GM21381 (cell line): ENCODE measurements around the gene GNB2.
"Not testable (repeated sequence)": the region's sequence is repeated elsewhere in the genome, so short reads cannot be mapped to it uniquely, and the experiment has no call there.

Experiments
- ATAC-seq: cut with Tn5 transposase; IDR thresholded peaks from one replicate; pipeline ENCODE4 v1.9.1; 2021; ENCODE audit warnings: mild to moderate bottlenecking, moderate library complexity; ENCODE audit not compliant: unreplicated experiment

GNB2 gene

DNA sequence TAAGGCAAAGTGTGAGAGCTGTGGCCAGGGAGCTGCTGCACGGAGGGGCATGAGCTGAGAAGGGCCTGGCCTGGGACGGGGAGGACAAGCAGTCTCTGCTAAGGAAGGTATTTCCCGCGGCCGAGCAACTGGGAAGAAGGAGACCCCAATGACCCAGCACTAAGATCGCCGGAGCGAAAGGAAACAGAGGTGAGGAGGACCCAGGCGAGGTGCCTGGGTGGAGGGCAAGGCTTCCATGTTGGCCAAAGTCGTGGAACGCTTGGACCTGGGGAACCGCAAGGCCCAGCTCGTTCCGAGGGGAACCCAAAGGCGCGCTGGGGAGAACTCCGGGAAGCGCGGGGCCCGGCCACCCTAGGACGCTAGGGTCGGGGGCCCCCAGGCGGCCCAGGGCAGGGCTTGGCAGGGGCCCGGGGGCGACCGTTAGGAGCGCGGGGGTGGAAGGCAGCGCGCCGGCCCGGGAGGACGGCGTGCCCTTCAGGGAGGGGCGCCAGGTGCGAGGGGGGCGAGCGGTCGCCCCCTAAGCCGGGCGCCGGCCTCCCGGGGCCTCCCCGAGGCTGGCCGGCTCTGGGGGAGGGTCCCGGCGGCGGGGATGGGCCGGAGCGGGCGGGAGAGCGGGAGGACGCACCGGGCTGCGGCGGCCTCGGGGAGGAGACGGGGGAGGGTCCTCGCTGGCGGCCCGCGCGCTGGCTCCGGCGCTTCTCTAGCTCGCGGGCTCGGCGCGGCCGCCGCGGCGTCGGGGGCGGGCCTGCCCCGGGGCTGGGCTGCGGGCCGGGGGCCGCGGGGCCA is 20.0 kb downstream of the GNB2 start:
- ATAC-seq = peak; percentile 28

DNA sequence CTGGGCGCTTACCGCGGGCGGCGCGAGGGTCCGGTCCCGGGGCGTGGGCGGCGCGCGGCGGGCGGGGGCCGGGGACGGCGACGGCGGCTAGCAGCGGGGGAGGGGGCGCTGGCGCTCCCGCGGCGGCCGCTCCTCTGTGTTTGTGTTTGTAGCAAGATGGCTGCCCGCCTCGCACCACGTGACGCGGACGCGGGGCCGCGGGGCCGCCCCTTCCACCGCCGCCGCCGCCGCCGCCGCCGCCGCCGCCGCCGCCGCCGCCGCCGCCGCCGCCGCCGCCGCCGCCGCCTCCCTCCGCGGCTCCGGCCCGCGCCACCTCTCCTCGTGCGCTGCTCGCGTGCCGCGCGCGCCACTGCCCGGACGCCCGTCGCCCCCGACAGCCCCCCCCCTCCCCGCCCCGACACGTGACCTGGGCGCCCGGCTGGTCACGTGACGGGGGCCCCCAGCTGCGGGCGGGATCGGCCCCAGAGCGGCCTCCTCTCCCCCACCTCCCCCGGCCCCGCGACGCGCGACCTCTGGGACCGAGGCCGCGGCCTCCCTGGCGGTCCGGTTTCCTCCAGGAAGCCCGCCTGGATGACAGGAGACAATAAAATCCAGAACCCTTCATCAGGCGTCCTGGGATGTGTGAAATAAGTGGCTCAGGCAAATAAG is 20.7 kb downstream of the GNB2 start, which contains the start of gene GIGYF1:
Gene GIGYF1 (minus strand): TSS at position 153 of the 648 bp plus-strand sequence. CDS start 6,012 bp downstream, outside the sequence.
- peak; percentile 43 for ATAC-seq

DNA sequence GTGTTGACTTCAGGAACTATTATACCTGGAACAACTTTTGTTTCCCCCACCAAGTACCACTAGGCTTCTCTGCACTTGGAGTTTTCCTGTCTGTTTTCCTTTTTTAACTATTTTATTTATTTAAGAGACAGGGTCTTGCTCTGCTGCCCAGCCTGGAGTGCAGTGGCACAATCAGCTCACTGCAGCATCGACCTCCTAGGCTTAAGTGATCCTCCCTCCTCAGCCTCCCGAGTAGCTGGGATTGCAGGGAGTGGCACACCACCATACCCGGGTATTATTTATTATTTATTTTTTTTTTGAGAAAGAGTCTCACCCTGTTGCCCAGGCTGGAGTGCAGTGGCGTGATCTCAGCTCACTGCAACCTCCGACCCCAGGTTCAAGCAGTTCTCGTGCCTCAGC is 22.6 kb downstream of the GNB2 start:
- ATAC-seq = no peak

DNA sequence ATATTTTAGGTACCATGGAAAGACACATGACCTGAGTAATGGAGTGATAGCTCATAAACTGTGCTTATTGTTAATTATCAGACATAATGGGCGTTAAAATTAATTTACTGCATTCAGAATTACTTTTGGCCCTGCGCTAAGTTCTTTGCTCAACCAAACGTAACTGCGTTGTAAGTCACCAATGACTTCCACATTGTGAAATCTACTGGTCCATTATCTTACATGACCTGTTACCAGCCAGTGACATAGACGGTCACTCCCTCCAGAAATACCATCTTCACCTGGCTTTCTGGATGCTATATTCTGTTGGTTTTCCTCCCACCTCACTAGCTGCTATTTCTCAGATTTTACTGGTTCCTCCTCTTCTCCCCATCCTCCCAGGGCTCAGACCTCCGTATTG is 25.5 kb downstream of the GNB2 start:
- ATAC-seq = no peak

DNA sequence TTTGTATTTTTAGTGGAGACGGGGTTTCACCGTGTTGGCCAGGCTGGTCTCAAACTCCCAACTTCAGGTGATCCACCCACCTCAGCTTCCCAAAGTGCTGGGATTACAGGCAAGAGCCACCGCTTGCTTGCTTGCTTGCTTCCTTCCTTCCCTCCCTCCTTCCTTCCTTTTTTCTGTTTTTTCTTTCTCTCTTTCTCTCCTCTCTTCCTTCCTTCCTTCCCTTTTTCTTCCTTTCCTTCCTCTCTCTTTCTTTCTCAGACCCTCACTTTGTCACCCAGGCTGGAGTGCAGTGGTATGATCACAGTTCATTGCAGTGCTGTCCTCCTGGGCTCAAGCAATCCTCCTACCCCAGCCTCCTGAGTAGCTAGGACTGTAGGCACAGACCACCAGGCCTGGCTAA is 27.5 kb downstream of the GNB2 start:
- ATAC-seq = not testable (repeated sequence)

DNA sequence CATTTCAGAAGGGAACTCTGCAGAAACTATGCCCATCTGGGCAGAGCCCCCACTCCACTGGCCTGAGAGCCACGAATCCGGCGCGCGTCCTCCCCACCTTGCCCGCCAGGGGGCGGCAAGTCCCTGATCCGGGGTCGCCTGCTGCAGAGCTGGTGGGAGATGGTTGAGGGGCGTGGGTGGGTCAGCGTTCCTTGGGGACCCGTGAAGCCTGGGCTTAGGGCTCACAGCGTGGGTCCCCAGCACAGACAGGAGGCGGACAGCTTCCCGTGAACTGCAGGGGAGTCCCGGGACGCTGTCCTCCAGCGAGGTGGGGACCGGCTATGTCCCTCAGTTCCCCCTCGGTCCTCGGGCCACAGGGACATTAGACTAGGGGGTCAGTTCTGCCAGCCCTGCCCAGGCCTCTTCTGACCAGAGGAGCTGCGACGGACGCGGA is 31.8 kb downstream of the GNB2 start:
- ATAC-seq = peak; percentile 48

DNA sequence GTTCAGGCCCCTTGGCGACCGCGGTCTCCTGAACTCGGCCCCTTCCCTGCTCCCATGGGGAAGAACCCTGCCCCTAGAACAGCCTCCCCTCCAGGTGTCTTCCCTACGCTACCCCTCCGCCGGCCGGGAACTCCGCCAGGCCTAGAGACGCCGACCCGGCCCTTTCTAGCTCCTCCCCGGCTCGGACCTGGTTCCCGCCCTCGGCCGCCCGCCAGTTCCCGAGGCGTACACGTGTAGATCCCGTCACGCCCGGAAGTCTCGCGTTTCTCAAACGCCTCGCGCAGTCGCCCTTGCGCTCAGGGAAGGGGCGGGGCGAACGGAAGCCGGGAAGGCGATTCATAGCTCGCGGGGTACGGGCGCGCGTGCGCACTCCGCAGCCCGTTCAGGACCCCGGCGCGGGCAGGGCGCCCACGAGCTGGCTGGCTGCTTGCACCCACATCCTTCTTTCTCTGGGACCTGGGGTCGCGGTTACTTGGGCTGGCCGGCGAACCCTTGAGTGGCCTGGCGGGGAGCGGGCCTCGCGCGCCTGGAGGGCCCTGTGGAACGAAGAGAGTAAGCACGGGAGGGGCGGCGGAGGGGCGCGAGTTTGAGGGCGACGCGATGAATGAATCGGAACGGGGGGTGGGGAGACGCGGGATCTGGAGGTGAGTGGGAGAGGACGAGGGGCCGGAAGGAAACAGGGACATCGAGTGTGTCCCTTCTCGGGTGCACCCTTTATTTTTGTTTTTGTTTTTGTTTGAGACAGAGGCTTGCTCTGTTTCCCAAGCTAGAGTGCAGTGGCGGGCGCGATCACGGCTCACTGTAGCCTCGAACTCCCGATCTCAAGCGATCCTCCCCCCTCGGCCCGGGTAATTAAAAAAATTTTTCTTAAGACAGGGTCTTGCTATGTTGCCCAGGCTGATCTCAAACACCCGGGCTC is 32.5 kb downstream of the GNB2 start, which contains the start of gene POP7:
Gene POP7 (plus strand): TSS at position 369 of the 919 bp plus-strand sequence. CDS start 710 bp downstream, outside the sequence.
- peak; percentile 91 for ATAC-seq

DNA sequence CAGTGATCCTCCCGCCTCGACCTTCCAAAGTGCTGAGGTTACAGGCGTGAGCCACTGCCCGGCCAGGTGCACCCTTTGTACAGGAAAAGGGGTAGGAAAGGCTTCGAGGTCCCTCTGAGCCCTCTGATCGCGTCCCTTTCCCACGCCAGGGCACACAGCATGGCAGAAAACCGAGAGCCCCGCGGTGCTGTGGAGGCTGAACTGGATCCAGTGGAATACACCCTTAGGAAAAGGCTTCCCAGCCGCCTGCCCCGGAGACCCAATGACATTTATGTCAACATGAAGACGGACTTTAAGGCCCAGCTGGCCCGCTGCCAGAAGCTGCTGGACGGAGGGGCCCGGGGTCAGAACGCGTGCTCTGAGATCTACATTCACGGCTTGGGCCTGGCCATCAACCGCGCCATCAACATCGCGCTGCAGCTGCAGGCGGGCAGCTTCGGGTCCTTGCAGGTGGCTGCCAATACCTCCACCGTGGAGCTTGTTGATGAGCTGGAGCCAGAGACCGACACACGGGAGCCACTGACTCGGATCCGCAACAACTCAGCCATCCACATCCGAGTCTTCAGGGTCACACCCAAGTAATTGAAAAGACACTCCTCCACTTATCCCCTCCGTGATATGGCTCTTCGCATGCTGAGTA is 33.3 kb downstream of the GNB2 start:
- no peak for ATAC-seq

DNA sequence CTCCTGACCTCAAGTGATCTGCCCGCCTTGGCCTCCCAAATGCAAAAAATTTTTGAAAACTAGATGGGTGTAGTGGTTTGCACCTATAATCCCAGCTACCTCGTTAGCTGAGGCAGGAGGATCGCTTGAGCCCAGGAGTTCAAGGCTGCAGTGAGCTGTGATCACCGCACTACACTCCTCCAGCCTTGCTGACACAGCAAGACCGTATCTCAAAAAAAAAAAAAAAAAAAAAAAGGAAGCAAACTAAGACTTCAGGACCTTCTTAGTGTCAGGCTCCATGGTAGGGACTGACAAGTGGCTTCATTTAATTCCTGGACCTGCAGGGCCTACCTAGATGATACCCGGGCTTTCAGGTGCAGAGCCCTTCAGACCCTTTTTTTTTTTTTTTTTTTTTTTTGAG is 34.9 kb downstream of the GNB2 start:
- no peak for ATAC-seq

DNA sequence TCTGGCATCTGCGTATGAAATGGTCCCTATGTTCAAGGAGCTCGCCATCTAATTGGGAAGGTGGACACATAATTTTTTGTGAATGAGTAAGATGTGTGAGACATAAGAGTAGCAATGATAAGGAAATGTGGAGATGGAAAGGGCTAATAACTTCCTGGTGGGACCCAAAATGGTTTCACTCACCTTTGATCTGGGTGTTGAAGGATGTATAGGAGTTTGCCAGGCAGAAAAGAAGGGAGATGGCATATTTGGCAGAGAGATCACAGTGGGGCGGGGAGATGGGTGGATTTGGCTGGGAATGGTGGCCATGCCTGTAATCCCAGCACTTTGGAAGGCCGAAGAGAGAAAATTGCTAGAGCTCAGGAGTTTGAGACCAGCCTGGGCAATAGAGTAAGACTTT is 36.9 kb downstream of the GNB2 start:
- no peak for ATAC-seq

DNA sequence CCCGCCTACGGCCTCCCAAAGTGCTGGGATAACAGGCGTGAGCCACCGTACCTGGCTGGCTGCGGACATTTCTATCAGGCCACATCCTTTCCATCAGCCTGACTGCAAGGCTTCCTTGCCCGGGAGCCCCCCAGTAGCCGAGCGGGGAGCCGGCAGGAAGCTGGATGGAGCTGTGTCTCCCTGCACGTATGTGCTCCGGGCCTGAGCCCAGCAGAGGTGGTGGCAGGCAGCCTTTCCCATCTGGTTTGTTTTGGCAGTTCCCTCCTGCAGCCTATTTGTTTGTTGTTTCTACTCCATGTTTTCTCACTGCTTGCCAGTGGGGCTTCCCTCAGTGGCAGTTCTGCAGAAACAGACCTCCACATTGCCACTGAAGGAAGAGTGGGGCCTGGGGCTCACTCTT is 37.8 kb downstream of the GNB2 start:
- no peak for ATAC-seq

DNA sequence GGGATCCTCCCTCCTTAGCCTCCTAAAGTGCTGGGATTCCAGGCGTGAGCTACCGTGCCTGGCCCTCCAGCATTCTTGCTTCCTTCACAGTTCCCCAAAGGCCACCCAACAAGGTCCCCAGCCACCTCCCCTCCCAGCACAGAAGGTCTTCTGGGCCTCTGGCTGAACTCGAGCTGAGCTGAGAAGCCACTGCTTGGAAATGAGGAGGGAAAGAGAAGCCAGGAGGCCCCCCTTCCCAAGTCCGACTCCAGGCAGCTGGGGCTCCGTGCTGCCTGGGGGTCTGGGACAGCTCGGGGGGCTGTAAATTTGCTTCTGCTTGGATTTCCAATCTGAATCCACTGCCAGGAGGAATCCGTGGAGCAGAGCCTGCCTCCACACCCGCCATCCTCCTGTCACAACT is 41.2 kb downstream of the GNB2 start:
- ATAC-seq = no peak

DNA sequence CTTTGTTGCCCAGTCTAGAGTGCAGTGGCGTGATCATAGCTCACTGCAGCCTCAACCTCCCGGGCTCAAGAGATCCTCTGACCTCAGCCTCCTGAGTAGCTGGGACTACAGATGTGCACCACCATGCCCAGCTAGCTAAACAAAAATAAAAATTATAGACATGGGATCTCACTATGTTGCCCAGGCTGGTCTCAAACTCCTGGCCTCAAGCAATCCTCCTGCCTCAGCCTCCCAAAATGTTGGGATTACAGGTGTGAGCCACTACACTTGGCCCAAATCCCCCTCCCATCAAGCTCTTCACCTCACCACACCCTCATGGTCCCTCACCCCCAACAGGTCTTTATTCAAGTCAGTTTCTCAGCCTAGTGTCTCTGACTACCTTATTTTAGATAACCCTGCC is 43.5 kb downstream of the GNB2 start:
- not testable (repeated sequence) for ATAC-seq

DNA sequence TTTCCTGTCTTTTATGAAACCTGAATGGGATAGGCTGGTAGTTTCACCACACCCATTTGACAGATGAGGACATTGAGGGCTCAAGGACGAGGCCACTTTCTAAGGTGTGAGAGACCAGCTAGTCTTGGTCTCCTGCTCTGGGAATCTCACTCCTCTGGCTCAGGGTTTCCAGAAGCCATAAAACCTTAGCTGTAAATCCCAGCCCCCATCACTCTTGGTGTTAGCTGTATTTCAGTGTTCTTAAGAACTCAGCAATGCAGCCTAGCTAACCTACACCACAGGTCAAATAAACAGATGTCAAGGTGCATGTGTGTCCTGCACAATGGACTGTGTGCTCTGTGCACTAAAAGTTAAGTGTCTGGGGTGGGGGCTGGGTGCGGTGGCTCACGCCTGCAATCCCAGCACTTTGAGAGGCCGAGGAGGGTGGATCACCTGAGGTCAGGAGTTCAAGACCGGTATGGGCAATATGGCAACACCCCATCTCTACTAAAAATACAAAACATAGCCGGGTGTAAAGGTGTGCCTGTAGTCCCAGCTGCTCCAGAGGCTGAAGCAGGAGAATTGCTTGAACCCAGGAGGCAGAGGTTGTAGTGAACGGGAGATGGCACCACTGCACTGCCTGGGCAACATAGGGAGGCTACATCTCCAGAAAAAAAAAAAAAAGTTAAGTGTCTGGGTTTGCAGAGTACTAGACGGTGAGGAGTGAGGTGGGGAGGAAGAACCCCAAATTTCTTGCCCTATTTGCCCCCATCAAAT is 46.2 kb downstream of the GNB2 start:
- no peak for ATAC-seq

DNA sequence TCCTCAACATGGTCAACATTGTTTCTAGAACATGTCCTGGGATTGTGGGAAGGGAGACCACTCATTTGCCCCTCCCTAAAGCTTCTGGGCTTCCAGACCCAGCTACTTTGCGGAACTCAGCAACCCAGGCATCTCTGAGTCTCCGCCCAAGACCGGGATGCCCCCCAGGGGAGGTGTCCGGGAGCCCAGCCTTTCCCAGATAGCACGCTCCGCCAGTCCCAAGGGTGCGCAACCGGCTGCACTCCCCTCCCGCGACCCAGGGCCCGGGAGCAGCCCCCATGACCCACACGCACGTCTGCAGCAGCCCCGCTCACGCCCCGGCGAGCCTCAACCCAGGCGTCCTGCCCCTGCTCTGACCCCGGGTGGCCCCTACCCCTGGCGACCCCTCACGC is 46.7 kb downstream of the GNB2 start, which contains the start of gene EPO:
Gene EPO (plus strand): TSS at position 190 of the 392 bp plus-strand sequence. CDS start 513 bp downstream, outside the sequence.
- no peak for ATAC-seq

DNA sequence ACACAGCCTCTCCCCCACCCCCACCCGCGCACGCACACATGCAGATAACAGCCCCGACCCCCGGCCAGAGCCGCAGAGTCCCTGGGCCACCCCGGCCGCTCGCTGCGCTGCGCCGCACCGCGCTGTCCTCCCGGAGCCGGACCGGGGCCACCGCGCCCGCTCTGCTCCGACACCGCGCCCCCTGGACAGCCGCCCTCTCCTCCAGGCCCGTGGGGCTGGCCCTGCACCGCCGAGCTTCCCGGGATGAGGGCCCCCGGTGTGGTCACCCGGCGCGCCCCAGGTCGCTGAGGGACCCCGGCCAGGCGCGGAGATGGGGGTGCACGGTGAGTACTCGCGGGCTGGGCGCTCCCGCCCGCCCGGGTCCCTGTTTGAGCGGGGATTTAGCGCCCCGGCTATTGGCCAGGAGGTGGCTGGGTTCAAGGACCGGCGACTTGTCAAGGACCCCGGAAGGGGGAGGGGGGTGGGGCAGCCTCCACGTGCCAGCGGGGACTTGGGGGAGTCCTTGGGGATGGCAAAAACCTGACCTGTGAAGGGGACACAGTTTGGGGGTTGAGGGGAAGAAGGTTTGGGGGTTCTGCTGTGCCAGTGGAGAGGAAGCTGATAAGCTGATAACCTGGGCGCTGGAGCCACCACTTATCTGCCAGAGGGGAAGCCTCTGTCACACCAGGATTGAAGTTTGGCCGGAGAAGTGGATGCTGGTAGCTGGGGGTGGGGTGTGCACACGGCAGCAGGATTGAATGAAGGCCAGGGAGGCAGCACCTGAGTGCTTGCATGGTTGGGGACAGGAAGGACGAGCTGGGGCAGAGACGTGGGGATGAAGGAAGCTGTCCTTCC is 47.3 kb downstream of the GNB2 start:
- ATAC-seq = no peak

DNA sequence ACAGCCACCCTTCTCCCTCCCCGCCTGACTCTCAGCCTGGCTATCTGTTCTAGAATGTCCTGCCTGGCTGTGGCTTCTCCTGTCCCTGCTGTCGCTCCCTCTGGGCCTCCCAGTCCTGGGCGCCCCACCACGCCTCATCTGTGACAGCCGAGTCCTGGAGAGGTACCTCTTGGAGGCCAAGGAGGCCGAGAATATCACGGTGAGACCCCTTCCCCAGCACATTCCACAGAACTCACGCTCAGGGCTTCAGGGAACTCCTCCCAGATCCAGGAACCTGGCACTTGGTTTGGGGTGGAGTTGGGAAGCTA is 47.9 kb downstream of the GNB2 start:
- no peak for ATAC-seq

DNA sequence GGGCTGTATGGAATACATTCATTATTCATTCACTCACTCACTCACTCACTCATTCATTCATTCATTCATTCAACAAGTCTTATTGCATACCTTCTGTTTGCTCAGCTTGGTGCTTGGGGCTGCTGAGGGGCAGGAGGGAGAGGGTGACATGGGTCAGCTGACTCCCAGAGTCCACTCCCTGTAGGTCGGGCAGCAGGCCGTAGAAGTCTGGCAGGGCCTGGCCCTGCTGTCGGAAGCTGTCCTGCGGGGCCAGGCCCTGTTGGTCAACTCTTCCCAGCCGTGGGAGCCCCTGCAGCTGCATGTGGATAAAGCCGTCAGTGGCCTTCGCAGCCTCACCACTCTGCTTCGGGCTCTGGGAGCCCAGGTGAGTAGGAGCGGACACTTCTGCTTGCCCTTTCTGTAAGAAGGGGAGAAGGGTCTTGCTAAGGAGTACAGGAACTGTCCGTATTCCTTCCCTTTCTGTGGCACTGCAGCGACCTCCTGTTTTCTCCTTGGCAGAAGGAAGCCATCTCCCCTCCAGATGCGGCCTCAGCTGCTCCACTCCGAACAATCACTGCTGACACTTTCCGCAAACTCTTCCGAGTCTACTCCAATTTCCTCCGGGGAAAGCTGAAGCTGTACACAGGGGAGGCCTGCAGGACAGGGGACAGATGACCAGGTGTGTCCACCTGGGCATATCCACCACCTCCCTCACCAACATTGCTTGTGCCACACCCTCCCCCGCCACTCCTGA is 49.1 kb downstream of the GNB2 start:
- ATAC-seq = no peak
